GM21717 (cell line): ENCODE measurements around the gene EVA1B.

Experiments used
- ATAC-seq: cut with Tn5 transposase; IDR thresholded peaks from one replicate; pipeline ENCODE4 v1.9.1; 2021; ENCODE audit warnings: mild to moderate bottlenecking, moderate library complexity; ENCODE audit not compliant: unreplicated experiment

Gene EVA1B

DNA sequence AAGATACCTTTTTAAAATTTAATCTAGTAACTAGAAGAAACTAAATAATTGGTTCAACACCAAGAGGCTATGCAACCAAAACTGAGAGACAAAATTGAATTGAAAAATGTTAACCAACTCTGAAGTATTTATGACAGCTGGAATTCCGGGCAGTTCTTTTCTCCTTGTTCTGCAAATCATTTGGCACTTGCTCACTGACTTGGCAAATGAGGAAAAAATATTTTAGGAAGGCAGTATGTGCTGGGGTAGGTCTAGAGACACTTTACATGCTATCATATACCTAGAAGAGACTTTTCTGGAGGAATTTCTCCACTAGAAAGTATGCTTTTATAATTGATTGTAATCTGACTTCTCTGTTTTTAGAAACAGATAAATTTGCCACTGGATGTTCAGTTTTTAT, 39.4 kb downstream of the EVA1B start:
- no peak for ATAC-seq

GRCh38 chr1:36279789-36280296, 43.6 kb downstream of the EVA1B start:
- no peak for ATAC-seq

DNA sequence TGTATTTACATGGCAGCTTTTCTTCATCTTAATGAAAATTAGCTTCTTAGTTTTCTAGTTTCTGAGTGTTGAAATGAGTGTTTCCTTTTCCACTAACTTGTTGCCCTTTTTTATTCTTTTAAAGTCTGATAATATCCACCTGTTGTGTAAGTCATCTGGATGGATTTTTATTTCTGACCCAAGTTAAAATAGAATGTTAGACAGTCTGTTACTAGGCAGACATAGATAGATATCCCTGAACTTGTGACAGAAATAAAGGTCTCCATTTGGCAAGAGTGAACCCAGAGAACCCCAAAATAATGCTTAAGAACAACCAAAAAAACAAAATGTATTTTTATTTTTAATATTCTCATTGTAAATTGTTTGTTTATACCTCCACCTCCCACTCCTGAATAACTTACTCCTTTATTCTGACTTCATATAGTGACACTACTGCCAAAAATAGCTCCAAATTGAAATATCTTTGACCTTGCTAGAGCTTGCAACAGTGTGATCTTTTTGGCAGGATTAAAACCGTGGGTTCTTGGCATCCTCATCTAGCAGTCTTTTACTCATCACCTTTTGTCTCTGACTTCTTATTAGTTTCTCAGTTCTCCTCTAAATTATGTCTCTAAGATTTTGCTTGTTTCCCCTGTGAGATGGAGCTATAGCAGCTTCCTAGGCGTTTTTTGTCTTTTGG, 44.2 kb downstream of the EVA1B start:
- no peak for ATAC-seq

DNA sequence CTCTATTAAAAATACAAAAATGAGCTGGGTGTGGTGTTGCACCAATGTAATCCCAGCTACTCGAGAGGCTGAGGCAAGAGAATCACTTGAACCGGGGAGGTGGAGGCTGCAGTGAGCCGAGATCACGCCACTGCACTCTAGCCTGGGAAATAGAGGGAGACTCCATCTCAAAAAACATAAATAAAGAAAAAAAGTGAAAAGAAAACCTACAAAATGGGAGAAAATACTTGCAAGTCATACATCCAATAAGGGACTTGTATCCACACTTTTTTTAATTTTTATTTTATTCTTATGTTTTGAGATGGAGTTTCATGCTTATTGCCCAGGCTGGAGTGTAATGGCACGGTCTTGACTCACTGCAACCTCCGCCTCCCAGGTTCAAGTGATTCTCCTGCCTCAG, 46.8 kb downstream of the EVA1B start:
- no peak for ATAC-seq

DNA sequence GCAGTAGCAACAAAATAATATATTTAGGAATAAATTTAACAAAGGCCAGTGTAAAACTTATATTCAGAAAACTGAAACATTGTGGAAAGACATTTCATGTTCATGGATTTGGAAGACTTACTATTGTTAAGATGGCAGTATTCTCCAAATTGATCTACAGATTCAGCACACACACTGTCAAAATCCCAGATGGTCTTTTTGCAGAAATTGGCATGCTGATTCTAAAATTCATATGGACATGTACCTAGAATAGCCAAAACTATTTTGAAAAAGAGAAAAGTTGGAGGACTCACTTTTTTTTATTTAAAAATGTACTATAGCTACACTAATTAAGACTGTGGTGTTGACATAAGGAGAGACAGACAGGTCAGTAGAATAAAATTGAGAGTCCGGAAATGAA, 49.2 kb downstream of the EVA1B start:
- ATAC-seq: no peak

DNA sequence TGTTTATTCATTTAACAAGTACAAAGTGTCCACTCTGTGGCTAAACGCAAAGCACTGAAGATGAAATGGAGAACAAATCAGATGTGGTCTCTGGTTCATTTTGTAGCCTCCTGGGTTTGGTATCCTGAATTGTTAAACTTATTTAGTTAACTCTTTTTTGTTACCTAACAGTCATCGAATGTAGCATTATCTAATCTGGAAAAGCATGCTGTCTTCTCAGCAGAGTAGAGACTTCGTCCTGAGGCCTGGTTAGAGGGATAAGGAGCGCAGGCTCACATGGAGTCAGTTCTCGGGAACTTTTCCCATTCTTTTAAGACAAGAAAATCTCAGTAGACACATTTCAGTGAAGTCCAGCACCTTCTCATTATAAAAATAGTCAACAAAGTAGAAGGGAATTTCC, 50.4 kb downstream of the EVA1B start:
- ATAC-seq: no peak
